ENCODE measurements around the gene EREG. TPM values are rescaled to one million over a fixed set of nuclear protein-coding genes. Genes with fewer than 3 reads are reported as not detected.

The EREG gene
- total and polyA plus RNA-seq, 12 donors = 0.08 to 1.4 (median 0.30) TPM; not detected in 8

- Histone ChIP-seq H3K9me3 (replicated peaks in 1 of 3) (no peaks in the 10 kb centered on the region), H3K27me3 (no peaks in the 10 kb centered on the region), H3K4me1 (replicated peaks in 1 of 2) (no peaks in the 10 kb centered on the region), H3K27ac (no peak overlapping the region), H3K36me3 (replicated peaks in 1 of 2) (no peaks in the 10 kb centered on the region), H3K4me3 (no peak overlapping the region)
- no peak for DNase-seq
- WGBS, 4 donors = 50 to 61% (median 55%) methylated on average over 5 of the region's 5 CpGs
- no peak for TF ChIP-seq CTCF (IDR thresholded peaks at IDR 0.05)
- TF ChIP-seq POLR2A (IDR thresholded peaks at IDR 0.05) = no peak
- intact Hi-C loops (cut with DNase I) = no loop called here
Observed at GRCh38 chr4:74402692-74403456, 37.9 kb downstream of the EREG start.

GRCh38 chr4:74407891-74408290, 42.9 kb downstream of the EREG start:
- no peak overlapping the region for H3K4me3 ChIP-seq
- H3K36me3 ChIP-seq (replicated peaks in 1 of 2) = no peaks in the 10 kb centered on the region
- no peaks in the 10 kb centered on the region for H3K27me3 ChIP-seq
- no peaks in the 10 kb centered on the region for H3K9me3 ChIP-seq (replicated peaks in 1 of 3)
- DNase-seq = no peak
- intact Hi-C loops (cut with DNase I) = no loop called here
- no peak for TF ChIP-seq CTCF (IDR thresholded peaks at IDR 0.05)
- TF ChIP-seq POLR2A (IDR thresholded peaks at IDR 0.05) = no peak
- H3K27ac ChIP-seq = no peak overlapping the region
- H3K4me1 ChIP-seq (replicated peaks in 1 of 2) = no peaks in the 10 kb centered on the region

- Histone ChIP-seq H3K9me3 (replicated peaks in 1 of 3) (no peaks in the 10 kb centered on the region), H3K27ac (no peak overlapping the region), H3K36me3 (replicated peaks in 1 of 2) (no peaks in the 10 kb centered on the region), H3K4me3 (no peak overlapping the region), H3K4me1 (replicated peaks in 1 of 2) (no peaks in the 10 kb centered on the region), H3K27me3 (no peaks in the 10 kb centered on the region)
- no peak for DNase-seq
- TF ChIP-seq POLR2A (IDR thresholded peaks at IDR 0.05) (no peak), CTCF (IDR thresholded peaks at IDR 0.05) (no peak)
- 70 to 85% (median 75%) methylated on average over 3 of the region's 3 CpGs for WGBS, 4 donors
- intact Hi-C loops (cut with DNase I) = no loop called here
Observed at GRCh38 chr4:74408639-74409038, 43.7 kb downstream of the EREG start.

GRCh38 chr4:74410272-74410671, 45.3 kb downstream of the EREG start:
- intact Hi-C loops (cut with DNase I) = no loop called here
- Histone ChIP-seq H3K36me3 (replicated peaks in 1 of 2) (no peaks in the 10 kb centered on the region), H3K9me3 (replicated peaks in 1 of 3) (no peaks in the 10 kb centered on the region), H3K27ac (no peak overlapping the region), H3K27me3 (no peaks in the 10 kb centered on the region), H3K4me1 (replicated peaks in 1 of 2) (no peaks in the 10 kb centered on the region), H3K4me3 (no peak overlapping the region)
- no peak for DNase-seq
- WGBS, 4 donors = 54 to 61% (median 58%) methylated on average over 2 of the region's 2 CpGs
- TF ChIP-seq CTCF (IDR thresholded peaks at IDR 0.05) = no peak
- no peak for TF ChIP-seq POLR2A (IDR thresholded peaks at IDR 0.05)
